Measurements from ENCODE around the gene MMP15.

The MMP15 gene

GRCh38 chr16:57988929-57989328 is 36.6 kb upstream of the MMP15 start:
- TF ChIP-seq CTCF (IDR thresholded peaks at IDR 0.05; ENCODE audit: insufficient read depth, low read length, poor library complexity, severe bottlenecking), result no peak
- DNase-seq (ENCODE audit: extremely low read depth, insufficient read length), result no peak

GRCh38 chr16:57991551-57992059 is 33.9 kb upstream of the MMP15 start:
- DNase-seq (ENCODE audit: extremely low read depth, insufficient read length), result no peak
- Histone ChIP-seq H3K36me3 (ENCODE audit: control insufficient read depth, insufficient read depth, low read length) (peaks cover 4% of the 10 kb centered on the region), H3K27me3 (replicated peaks; ENCODE audit: control insufficient read depth, insufficient read depth, low read length) (no peaks in the 10 kb centered on the region), H3K4me3 (replicated peaks; ENCODE audit: low read depth, low read length) (no peak overlapping the region)
- no peak for TF ChIP-seq CTCF (IDR thresholded peaks at IDR 0.05; ENCODE audit: insufficient read depth, low read length, poor library complexity, severe bottlenecking)

More at GRCh38 chr16:57988929-57989328, 36.6 kb upstream of the MMP15 start:
- Histone ChIP-seq H3K36me3 (ENCODE audit: control insufficient read depth, insufficient read depth, low read length) (no peaks in the 10 kb centered on the region), H3K27me3 (replicated peaks; ENCODE audit: control insufficient read depth, insufficient read depth, low read length) (no peaks in the 10 kb centered on the region; the same call in 1 of the 2 replicates), H3K4me3 (replicated peaks; ENCODE audit: low read depth, low read length) (no peak overlapping the region)

- Histone ChIP-seq H3K27me3 (replicated peaks; ENCODE audit: control insufficient read depth, insufficient read depth, low read length) (no peaks in the 10 kb centered on the region), H3K36me3 (ENCODE audit: control insufficient read depth, insufficient read depth, low read length) (peaks cover 5% of the 10 kb centered on the region), H3K4me3 (replicated peaks; ENCODE audit: low read depth, low read length) (no peak overlapping the region)
- TF ChIP-seq CTCF (IDR thresholded peaks at IDR 0.05; ENCODE audit: insufficient read depth, low read length, poor library complexity, severe bottlenecking), result no peak
- DNase-seq (ENCODE audit: extremely low read depth, insufficient read length), result no peak
These were observed 33.5 kb upstream of the MMP15 start for GRCh38 chr16:57992084-57992483.

GRCh38 chr16:57993438-57993837 is 32.1 kb upstream of the MMP15 start:
- H3K36me3 ChIP-seq (ENCODE audit: control insufficient read depth, insufficient read depth, low read length), result peaks cover 12% of the 10 kb centered on the region
- DNase-seq (ENCODE audit: extremely low read depth, insufficient read length), result no peak
- TF ChIP-seq CTCF (IDR thresholded peaks at IDR 0.05; ENCODE audit: insufficient read depth, low read length, poor library complexity, severe bottlenecking), result no peak
- H3K4me3 ChIP-seq (replicated peaks; ENCODE audit: low read depth, low read length), result no peak overlapping the region
- H3K27me3 ChIP-seq (replicated peaks; ENCODE audit: control insufficient read depth, insufficient read depth, low read length), result no peaks in the 10 kb centered on the region

GRCh38 chr16:57993897-57994296 is 31.7 kb upstream of the MMP15 start:
- TF ChIP-seq CTCF (IDR thresholded peaks at IDR 0.05; ENCODE audit: insufficient read depth, low read length, poor library complexity, severe bottlenecking), result no peak
- Histone ChIP-seq H3K36me3 (ENCODE audit: control insufficient read depth, insufficient read depth, low read length) (peaks cover 12% of the 10 kb centered on the region), H3K27me3 (replicated peaks; ENCODE audit: control insufficient read depth, insufficient read depth, low read length) (no peaks in the 10 kb centered on the region), H3K4me3 (replicated peaks; ENCODE audit: low read depth, low read length) (no peak overlapping the region)
- no peak for DNase-seq (ENCODE audit: extremely low read depth, insufficient read length)

GRCh38 chr16:57994361-57994760 is 31.2 kb upstream of the MMP15 start:
- no peak overlapping the region for H3K4me3 ChIP-seq (replicated peaks; ENCODE audit: low read depth, low read length)
- H3K27me3 ChIP-seq (replicated peaks; ENCODE audit: control insufficient read depth, insufficient read depth, low read length), result no peaks in the 10 kb centered on the region
- TF ChIP-seq CTCF (IDR thresholded peaks at IDR 0.05; ENCODE audit: insufficient read depth, low read length, poor library complexity, severe bottlenecking), result no peak
- no peak for DNase-seq (ENCODE audit: extremely low read depth, insufficient read length)
- H3K36me3 ChIP-seq (ENCODE audit: control insufficient read depth, insufficient read depth, low read length), result peaks cover 12% of the 10 kb centered on the region
